HG03064 (cell line): ENCODE measurements around the gene LRFN4.

Experiments
- ATAC-seq: cut with Tn5 transposase; IDR thresholded peaks from one replicate; pipeline ENCODE4 v1.9.1; 2021; ENCODE audit warnings: low read depth; ENCODE audit not compliant: unreplicated experiment

The LRFN4 gene

GRCh38 chr11:66885950-66886440 is 29.1 kb downstream of the LRFN4 start:
- ATAC-seq: no peak

GRCh38 chr11:66886671-66887221 is 29.9 kb downstream of the LRFN4 start:
- ATAC-seq: no peak

GRCh38 chr11:66887526-66887925 is 30.7 kb downstream of the LRFN4 start:
- no peak for ATAC-seq

- ATAC-seq: no peak
These were observed 31.4 kb downstream of the LRFN4 start for GRCh38 chr11:66888282-66888681.

GRCh38 chr11:66889960-66890359 is 33.1 kb downstream of the LRFN4 start:
- ATAC-seq: no peak

GRCh38 chr11:66891851-66892660 is 35.2 kb downstream of the LRFN4 start:
- no peak for ATAC-seq

- no peak for ATAC-seq
These were observed 36.0 kb downstream of the LRFN4 start for GRCh38 chr11:66892911-66893310.

GRCh38 chr11:66894141-66894540 is 37.3 kb downstream of the LRFN4 start:
- no peak for ATAC-seq

GRCh38 chr11:66901964-66902390 is 45.1 kb downstream of the LRFN4 start:
- ATAC-seq: no peak

GRCh38 chr11:66902486-66903177 is 45.8 kb downstream of the LRFN4 start:
- ATAC-seq: no peak

- no peak for ATAC-seq
These were observed 47.2 kb downstream of the LRFN4 start for GRCh38 chr11:66904055-66904454.

GRCh38 chr11:66904561-66904960 is 47.7 kb downstream of the LRFN4 start:
- no peak for ATAC-seq

- ATAC-seq: no peak
These were observed 48.2 kb downstream of the LRFN4 start for GRCh38 chr11:66904981-66905521.

- ATAC-seq: no peak
These were observed 48.8 kb downstream of the LRFN4 start for GRCh38 chr11:66905631-66906030.

- ATAC-seq: no peak
These were observed 49.3 kb downstream of the LRFN4 start for GRCh38 chr11:66906061-66906733.

GRCh38 chr11:66907751-66908630 is 51.1 kb downstream of the LRFN4 start:
- no peak for ATAC-seq

- no peak for ATAC-seq
These were observed 52.3 kb downstream of the LRFN4 start for GRCh38 chr11:66909181-66909580.

- no peak for ATAC-seq
These were observed 53.2 kb downstream of the LRFN4 start for GRCh38 chr11:66910016-66910415.
